Thymus (tissue), 11 donors: ENCODE data around the gene ATP11A. TPM values are rescaled to one million over a fixed set of nuclear protein-coding genes. Genes with fewer than 3 reads are reported as not detected.
"Not testable (repeated sequence)": the region's sequence is repeated elsewhere in the genome, so short reads cannot be mapped to it uniquely, and the experiment has no call there.

Experiments
- DNase-seq, 9 donors: peaks; one replicate each; pipeline ENCODE4 v3.0.0-alpha.2; 2013; ENCODE audit warnings: low spot score in 9 of 9, low read depth in 6 of 9, missing footprints in 1 of 9
- H3K27ac ChIP-seq, 2 donors: one replicate each; pipeline ENCODE4 v1.5.1; 2013; ENCODE audit warnings: control low read depth in 1 of 2, low read depth in 1 of 2, low read length in 1 of 2, mild to moderate bottlenecking in 1 of 2, moderate library complexity in 1 of 2
- H3K27me3 ChIP-seq, 2 donors: one replicate each; pipeline ENCODE4 v1.5.1; 2013; ENCODE audit warnings: low read length in 1 of 2; ENCODE audit not compliant: control insufficient read depth in 2 of 2, insufficient read depth in 1 of 2
- H3K36me3 ChIP-seq, 2 donors: one replicate each; pipeline ENCODE4 v1.5.1; 2013; ENCODE audit warnings: low read length in 1 of 2, mild to moderate bottlenecking in 1 of 2, moderate library complexity in 1 of 2; ENCODE audit not compliant: control insufficient read depth in 2 of 2, insufficient read depth in 2 of 2
- H3K4me1 ChIP-seq, 2 donors: one replicate each; pipeline ENCODE4 v1.5.1; 2013; ENCODE audit warnings: low read length in 2 of 2; ENCODE audit not compliant: control insufficient read depth in 2 of 2, insufficient read depth in 2 of 2
- H3K4me3 ChIP-seq, 2 donors: one replicate each; pipeline ENCODE4 v1.5.1; 2013; ENCODE audit warnings: low read length in 2 of 2, control low read depth in 1 of 2, mild to moderate bottlenecking in 1 of 2
- H3K9me3 ChIP-seq, 2 donors: one replicate each; pipeline ENCODE4 v1.5.1; 2013; ENCODE audit warnings: low read length in 1 of 2, mild to moderate bottlenecking in 1 of 2; ENCODE audit not compliant: control insufficient read depth in 2 of 2, insufficient read depth in 1 of 2
- WGBS: extraction: QIAGEN DNeasy Blood & Tissue Kit; methylation state at CpG from one replicate; pipeline ENCODE4 v1.1.7; 2013; 5-methylcytosine and 5-hydroxymethylcytosine counted together
- polyA plus RNA-seq: library from polyadenylated mRNA; stranded (reverse); fragments of 200-250 nt; gene quantifications from one replicate; pipeline ENCODE4 v1.2.3, GENCODE V29; 2013
- total RNA-seq: library from RNA; stranded (reverse); fragments of 120-200 nt; gene quantifications from one replicate; pipeline ENCODE4 v1.2.4, GENCODE V29; 2013
- donor health status: healthy.

The ATP11A gene
- total and polyA plus RNA-seq, 2 donors, result 7.1 to 7.2 TPM

GRCh38 chr13:112796190-112796915 is 106.5 kb downstream of the ATP11A start:
- DNase-seq, result no peak
- Histone ChIP-seq H3K36me3 (peaks cover 0 to 4% of the 10 kb centered on the region in 2 donors), H3K4me1 (peaks cover 0 to 12% of the 10 kb centered on the region in 2 donors), H3K27me3 (no peaks in the 10 kb centered on the region), H3K27ac (no peak overlapping the region), H3K4me3 (no peak overlapping the region), H3K9me3 (no peaks in the 10 kb centered on the region)
- 94% methylated on average over 9 of the region's 9 CpGs for WGBS

GRCh38 chr13:112799394-112799793 is 109.6 kb downstream of the ATP11A start:
- no peaks in the 10 kb centered on the region for H3K36me3 ChIP-seq
- no peaks in the 10 kb centered on the region for H3K27me3 ChIP-seq
- H3K4me3 ChIP-seq, result no peak overlapping the region
- 96% methylated on average over 1 of the region's 1 CpG for WGBS
- H3K4me1 ChIP-seq, result no peaks in the 10 kb centered on the region
- no peak for DNase-seq
- no peak overlapping the region for H3K27ac ChIP-seq
- H3K9me3 ChIP-seq, result no peaks in the 10 kb centered on the region

DNA sequence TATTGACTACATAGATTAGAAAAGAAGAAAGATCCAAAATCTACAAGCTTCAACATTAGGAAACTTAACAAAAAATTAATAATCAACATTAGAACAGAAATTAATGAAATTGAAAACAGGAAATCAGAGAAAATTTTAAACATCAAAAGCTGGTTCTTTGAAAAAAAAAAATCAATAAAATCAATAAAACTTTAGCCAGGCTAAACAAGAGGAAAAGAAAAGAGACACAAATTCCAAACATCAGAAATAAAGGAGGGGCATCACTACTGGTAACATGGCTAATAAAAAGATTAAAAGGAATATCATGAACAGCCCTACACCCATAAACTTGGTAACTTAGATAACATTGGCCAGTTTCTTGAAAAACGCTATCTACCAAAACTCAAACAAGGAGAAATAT is 110.2 kb downstream of the ATP11A start:
- H3K4me3 ChIP-seq, result no peak overlapping the region
- no peak for DNase-seq
- H3K36me3 ChIP-seq, result no peaks in the 10 kb centered on the region
- no peak overlapping the region for H3K27ac ChIP-seq
- H3K4me1 ChIP-seq, result no peaks in the 10 kb centered on the region
- H3K9me3 ChIP-seq, result no peaks in the 10 kb centered on the region
- no peaks in the 10 kb centered on the region for H3K27me3 ChIP-seq
- WGBS, result 95% methylated on average over 1 of the region's 1 CpG

DNA sequence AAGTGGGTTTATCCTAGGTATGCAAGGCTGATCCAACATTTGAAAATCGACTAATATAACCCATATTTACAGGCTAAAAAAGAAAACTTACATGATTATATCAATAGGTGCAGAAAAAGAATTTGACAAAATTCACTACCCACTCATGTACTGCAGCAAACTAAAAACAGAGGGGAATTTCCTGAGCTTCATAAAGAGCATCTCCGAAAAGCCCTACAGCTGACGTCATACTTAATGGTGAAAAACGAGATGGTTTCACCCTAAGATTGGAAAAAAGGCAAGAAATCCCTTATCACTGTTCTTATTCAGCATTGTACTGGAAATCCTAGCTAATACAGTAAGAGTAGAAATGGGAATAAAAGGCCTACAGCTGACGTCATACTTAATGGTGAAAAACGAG is 111.0 kb downstream of the ATP11A start:
- not testable (repeated sequence) for DNase-seq, H3K4me3 ChIP-seq, H3K4me1 ChIP-seq, H3K36me3 ChIP-seq, H3K9me3 ChIP-seq, H3K27ac ChIP-seq, H3K27me3 ChIP-seq
- 94% methylated on average over 4 of the region's 6 CpGs for WGBS

DNA sequence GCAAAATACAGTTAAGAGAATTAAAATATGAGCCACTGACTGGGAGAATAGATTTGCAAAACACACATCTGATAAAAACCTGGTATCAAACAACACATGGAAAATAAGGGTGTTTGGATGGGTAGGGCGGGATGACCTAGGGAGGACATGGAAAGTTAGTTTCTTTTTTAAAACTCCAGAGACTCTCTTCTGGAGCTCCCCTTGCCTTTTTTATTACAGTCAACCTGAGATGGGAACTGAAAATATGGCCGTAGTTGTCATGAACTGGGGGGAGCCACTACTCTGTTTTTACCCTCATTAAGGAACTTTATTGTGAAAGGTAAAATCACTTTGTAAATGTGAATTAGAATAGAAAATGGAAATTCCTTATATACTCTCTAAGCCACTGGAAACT is 113.0 kb downstream of the ATP11A start:
- H3K36me3 ChIP-seq, result peaks cover 0 to 3% of the 10 kb centered on the region in 2 donors
- no peak for DNase-seq
- 96% methylated on average over 2 of the region's 2 CpGs for WGBS
- no peak overlapping the region for H3K4me3 ChIP-seq
- no peak overlapping the region for H3K27ac ChIP-seq
- H3K9me3 ChIP-seq, result no peaks in the 10 kb centered on the region
- no peaks in the 10 kb centered on the region for H3K4me1 ChIP-seq
- H3K27me3 ChIP-seq, result no peaks in the 10 kb centered on the region

DNA sequence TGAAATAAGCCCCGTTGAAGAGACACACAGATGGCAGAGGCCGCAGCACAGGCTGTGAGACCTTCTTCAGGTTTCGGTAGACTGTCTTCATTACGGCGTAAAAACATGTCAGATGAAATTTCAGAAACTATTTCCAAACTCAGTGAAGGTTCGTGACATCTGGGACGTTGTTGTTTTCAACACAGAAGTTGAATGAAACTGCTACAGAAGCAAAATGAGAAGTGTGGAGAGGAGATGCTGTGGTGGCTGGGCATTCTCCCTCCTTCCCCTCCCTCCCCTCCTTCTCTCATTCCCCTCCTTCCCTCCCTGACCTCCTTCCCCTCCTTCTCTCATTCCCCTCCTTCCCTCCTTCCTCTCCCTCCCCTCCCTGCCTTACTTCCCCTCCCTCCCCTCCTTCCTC is 113.6 kb downstream of the ATP11A start:
- no peaks in the 10 kb centered on the region for H3K4me1 ChIP-seq
- no peaks in the 10 kb centered on the region for H3K9me3 ChIP-seq
- 68% methylated on average over 7 of the region's 7 CpGs for WGBS
- no peak overlapping the region for H3K27ac ChIP-seq
- H3K4me3 ChIP-seq, result no peak overlapping the region
- peaks cover 0 to 3% of the 10 kb centered on the region in 2 donors for H3K36me3 ChIP-seq
- no peak for DNase-seq
- no peaks in the 10 kb centered on the region for H3K27me3 ChIP-seq

- Histone ChIP-seq H3K9me3 (no peaks in the 10 kb centered on the region), H3K27me3 (no peaks in the 10 kb centered on the region), H3K36me3 (peaks cover 0 to 3% of the 10 kb centered on the region in 2 donors), H3K4me3 (no peak overlapping the region), H3K4me1 (no peaks in the 10 kb centered on the region), H3K27ac (no peak overlapping the region)
- WGBS, result 73% methylated on average over 5 of the region's 5 CpGs
- no peak for DNase-seq
These were observed 114.5 kb downstream of the ATP11A start for GRCh38 chr13:112804374-112804773.

GRCh38 chr13:112806739-112807652 is 117.2 kb downstream of the ATP11A start:
- Histone ChIP-seq H3K9me3 (peaks cover 0 to 1% of the 10 kb centered on the region in 2 donors), H3K27me3 (no peaks in the 10 kb centered on the region), H3K36me3 (peaks cover 0 to 3% of the 10 kb centered on the region in 2 donors), H3K27ac (no peak overlapping the region), H3K4me3 (no peak overlapping the region), H3K4me1 (no peaks in the 10 kb centered on the region)
- DNase-seq, result no peak
- WGBS, result 96% methylated on average over 36 of the region's 36 CpGs

GRCh38 chr13:112807653-112808376 is 118.0 kb downstream of the ATP11A start:
- Histone ChIP-seq H3K4me1 (no peaks in the 10 kb centered on the region), H3K9me3 (peaks cover 0 to 1% of the 10 kb centered on the region in 2 donors), H3K4me3 (no peak overlapping the region), H3K27ac (no peak overlapping the region), H3K36me3 (peaks cover 0 to 3% of the 10 kb centered on the region in 2 donors), H3K27me3 (no peaks in the 10 kb centered on the region)
- 97% methylated on average over 24 of the region's 24 CpGs for WGBS
- no peak for DNase-seq
